Right atrium auricular region (tissue), 2 donors: ENCODE data around the gene TTC39C. TPM values are rescaled to one million over a fixed set of nuclear protein-coding genes. Genes with fewer than 3 reads are reported as not detected.

Experiments used
- DNase-seq: peaks from one replicate; pipeline ENCODE4 v3.0.0-alpha.2; 2019; ENCODE audit warnings: low spot score
- H3K27ac ChIP-seq, 2 donors: fragments of 200-600 bp; sonication (generic); 1 replicate in 1 of 2; 2 replicates in 1 of 2; pipeline ENCODE4 v1.5.1; 2016 to 2019
- H3K27me3 ChIP-seq, 2 donors: fragments of 200-600 bp; sonication (generic); one replicate each; pipeline versions ENCODE4 v1.5.1 to v1.6.0; 2017 to 2019
- H3K36me3 ChIP-seq: fragments of 200-600 bp; sonication (generic); one replicate; pipeline ENCODE4 v1.5.1; 2016
- H3K4me1 ChIP-seq, 2 donors: fragments of 200-600 bp; sonication (generic); one replicate each; pipeline versions ENCODE4 v1.5.1 to v1.6.0; 2017 to 2019
- H3K4me3 ChIP-seq, 2 donors: fragments of 200-600 bp; sonication (generic); 1 replicate in 1 of 2; 2 replicates in 1 of 2; pipeline ENCODE4 v1.5.1; 2017 to 2019; ENCODE audit warnings: mild to moderate bottlenecking in 1 of 2, moderate library complexity in 1 of 2
- H3K9me3 ChIP-seq, 2 donors: fragments of 200-600 bp; sonication (generic); one replicate each; pipeline ENCODE4 v1.5.1; 2019
- total RNA-seq, 2 donors: library from RNA; depleted of rRNA; stranded (reverse); fragments of >200 nt; gene quantifications; one replicate each; pipeline ENCODE4 v1.1.0, GENCODE V29; 2016
- TF ChIP-seq, protein P1 (sequence below), 2 donors: fragments of 200-600 bp; sonication (generic); IDR thresholded peaks; one replicate each; pipeline ENCODE4 v1.5.1; 2019; ENCODE audit warnings: antibody characterized with exemption in 2 of 2

TTC39C gene
- total RNA-seq, 2 donors from 2014 or later = 4.2 to 10.3 TPM

DNA sequence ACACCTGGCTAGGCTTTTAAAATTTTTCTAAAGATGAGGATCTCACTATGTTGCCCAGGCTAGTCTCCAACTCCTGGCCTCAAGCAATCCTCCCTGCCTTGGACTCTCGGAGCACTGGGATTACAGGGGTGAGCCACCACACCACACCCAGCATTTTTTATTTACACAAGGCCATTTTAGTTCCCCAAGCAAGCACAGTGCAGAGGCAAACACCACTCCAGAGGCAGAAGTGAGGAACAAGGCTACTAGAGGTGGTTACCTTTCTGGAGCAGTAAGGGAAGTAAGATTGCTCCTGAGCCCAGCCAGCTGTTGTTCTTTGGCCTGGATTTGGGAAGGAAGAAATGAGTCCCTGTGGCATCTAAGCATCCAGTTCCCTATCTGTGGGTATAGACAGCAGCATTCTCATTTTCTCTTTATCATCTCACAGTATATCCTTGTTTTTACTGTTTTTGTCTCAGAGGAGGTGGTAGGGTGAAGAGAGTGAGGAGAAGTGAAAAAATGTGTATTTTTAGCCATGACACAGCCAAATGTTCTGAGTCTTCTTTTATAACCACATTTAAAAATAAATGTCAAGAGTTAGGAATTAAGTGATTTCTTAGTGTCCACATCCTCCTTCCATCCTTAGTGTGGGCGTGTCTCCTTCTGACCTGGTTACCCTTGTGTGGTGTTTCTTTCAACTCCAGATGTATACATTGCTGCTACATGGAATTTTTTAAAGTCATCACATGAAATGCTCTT is 10.5 kb upstream of the TTC39C start:
- Histone ChIP-seq H3K4me1 (no peaks in the 10 kb centered on the region), H3K36me3 (no peaks in the 10 kb centered on the region), H3K4me3 (no peak overlapping the region), H3K27me3 (no peaks in the 10 kb centered on the region), H3K9me3 (no peaks in the 10 kb centered on the region), H3K27ac (no peak overlapping the region)
- TF ChIP-seq, protein P1, sequence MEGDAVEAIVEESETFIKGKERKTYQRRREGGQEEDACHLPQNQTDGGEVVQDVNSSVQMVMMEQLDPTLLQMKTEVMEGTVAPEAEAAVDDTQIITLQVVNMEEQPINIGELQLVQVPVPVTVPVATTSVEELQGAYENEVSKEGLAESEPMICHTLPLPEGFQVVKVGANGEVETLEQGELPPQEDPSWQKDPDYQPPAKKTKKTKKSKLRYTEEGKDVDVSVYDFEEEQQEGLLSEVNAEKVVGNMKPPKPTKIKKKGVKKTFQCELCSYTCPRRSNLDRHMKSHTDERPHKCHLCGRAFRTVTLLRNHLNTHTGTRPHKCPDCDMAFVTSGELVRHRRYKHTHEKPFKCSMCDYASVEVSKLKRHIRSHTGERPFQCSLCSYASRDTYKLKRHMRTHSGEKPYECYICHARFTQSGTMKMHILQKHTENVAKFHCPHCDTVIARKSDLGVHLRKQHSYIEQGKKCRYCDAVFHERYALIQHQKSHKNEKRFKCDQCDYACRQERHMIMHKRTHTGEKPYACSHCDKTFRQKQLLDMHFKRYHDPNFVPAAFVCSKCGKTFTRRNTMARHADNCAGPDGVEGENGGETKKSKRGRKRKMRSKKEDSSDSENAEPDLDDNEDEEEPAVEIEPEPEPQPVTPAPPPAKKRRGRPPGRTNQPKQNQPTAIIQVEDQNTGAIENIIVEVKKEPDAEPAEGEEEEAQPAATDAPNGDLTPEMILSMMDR (IDR thresholded peaks at IDR 0.05) = no peak
- DNase-seq = no peak

DNA sequence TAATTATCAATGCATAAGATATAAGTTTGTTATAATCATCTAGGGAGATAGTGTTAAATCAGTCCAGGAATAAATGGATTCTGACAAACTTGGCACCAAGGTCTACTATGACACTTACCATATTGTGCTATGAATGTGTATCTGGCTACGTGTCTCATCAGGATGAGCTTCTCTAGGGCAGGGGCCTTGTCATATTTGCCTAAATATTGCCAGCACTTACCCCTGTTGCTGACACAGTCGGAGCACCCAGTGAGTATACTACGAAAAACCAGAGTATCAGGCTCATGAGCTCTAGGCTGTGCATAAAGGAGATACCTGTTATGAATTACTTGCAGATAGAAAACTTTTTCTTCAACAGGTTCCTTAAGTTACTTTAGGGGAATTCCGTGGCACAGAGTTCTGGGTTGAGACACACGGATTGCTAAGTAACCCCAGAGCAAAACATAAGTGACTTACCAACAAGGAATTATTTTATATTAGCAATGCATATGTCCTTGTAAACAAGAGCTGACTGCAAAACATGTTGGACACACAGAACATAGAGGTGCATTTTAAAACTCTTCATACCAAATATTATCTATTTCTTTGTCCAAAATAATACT is 7.7 kb upstream of the TTC39C start:
- DNase-seq = no peak
- Histone ChIP-seq H3K27ac (no peak overlapping the region), H3K36me3 (no peaks in the 10 kb centered on the region), H3K27me3 (no peaks in the 10 kb centered on the region), H3K4me1 (no peaks in the 10 kb centered on the region), H3K9me3 (no peaks in the 10 kb centered on the region), H3K4me3 (no peak overlapping the region)
- TF ChIP-seq, protein P1 (IDR thresholded peaks at IDR 0.05) = no peak

DNA sequence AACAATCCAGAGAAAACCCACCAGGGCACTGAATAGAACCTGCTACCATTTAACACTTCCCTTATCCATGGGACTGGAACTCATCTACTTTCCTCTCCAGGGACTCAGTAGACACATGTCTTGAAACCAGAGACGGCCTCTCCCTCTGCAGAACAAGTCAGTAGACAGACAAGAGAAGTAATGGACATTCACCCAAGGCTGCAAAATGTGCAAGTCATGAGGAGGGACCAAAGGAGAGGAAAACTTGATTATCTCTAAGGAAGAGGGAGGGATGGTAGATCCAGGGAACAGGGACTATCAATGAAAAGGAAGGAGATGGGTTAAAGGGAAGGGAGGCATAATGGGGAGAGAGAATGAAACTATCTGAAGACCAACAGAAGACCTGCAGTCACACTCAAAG is 5.3 kb upstream of the TTC39C start:
- Histone ChIP-seq H3K9me3 (no peaks in the 10 kb centered on the region), H3K27me3 (no peaks in the 10 kb centered on the region), H3K4me1 (no peaks in the 10 kb centered on the region), H3K27ac (no peak overlapping the region), H3K4me3 (no peak overlapping the region), H3K36me3 (no peaks in the 10 kb centered on the region)
- TF ChIP-seq, protein P1 (IDR thresholded peaks at IDR 0.05) = no peak
- no peak for DNase-seq

DNA sequence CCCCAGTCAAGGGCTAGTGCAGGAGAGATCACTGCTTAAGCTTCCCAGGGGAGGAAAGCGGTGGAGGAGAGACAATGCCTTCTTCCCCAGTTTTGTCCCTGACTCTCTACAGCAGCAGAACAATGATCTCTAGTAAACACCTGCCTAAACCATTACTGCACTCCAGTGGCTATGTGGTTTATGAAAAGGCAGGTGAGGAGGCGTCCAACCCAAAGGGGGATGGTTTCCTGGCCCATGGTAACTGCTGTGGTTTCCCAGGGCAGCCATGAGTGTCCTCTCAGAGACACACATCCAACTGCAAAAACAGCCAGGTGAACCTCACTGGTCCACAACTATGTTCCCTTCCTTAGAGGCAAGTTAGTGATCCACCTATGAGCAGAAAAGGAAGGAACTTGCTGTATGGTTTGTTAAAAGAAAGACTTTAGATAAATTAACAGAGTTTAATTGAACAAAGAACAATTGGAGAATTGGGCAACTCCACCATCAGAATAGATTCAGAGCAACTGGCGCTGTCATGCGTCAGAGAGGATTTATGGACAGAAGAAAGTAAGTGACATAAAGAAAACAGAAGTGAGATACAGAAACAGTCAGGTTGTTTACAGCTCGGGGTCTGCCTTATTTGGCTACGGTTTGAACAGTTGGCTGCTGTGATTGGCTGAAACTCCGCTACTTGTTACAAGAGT is 4.8 kb upstream of the TTC39C start:
- DNase-seq = no peak
- H3K27ac ChIP-seq = no peak overlapping the region
- H3K36me3 ChIP-seq = no peaks in the 10 kb centered on the region
- H3K4me3 ChIP-seq = no peak overlapping the region
- TF ChIP-seq, protein P1 (IDR thresholded peaks at IDR 0.05) = no peak
- H3K9me3 ChIP-seq = no peaks in the 10 kb centered on the region
- no peaks in the 10 kb centered on the region for H3K27me3 ChIP-seq
- no peaks in the 10 kb centered on the region for H3K4me1 ChIP-seq

DNA sequence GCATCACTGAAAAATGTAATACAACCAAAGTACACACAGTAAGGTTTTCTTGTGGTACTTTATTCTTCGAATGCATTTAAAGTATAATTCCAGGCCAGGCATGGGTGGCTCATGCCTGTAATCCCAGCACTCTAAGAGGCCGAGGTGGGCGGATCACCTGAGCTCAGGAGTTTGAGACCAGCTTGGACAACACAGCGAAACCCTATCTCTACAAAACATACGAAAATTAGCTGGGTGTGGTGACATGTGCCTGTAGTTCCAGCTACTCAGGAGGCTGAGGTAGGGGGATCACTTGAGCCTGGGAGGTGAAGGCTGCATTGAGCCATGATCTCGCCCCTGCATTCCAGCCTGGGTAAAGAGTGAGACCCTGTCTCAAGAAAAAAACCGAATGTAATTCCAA is 3.9 kb upstream of the TTC39C start:
- Histone ChIP-seq H3K4me1 (peaks cover 0 to 1% of the 10 kb centered on the region in 2 donors), H3K4me3 (no peak overlapping the region), H3K9me3 (no peaks in the 10 kb centered on the region), H3K27me3 (no peaks in the 10 kb centered on the region), H3K27ac (no peak overlapping the region), H3K36me3 (no peaks in the 10 kb centered on the region)
- TF ChIP-seq, protein P1 (IDR thresholded peaks at IDR 0.05) = no peak
- DNase-seq = no peak
